Adrenal gland (tissue), 5 donors: Measurements from ENCODE around the gene WBP2NL.

Experiments used
- CTCF ChIP-seq, 6 experiments: fragments of 450-650 bp in 4 of 6; fragments of 200-600 bp in 2 of 6; sonication (generic) in 1 of 6; IDR thresholded peaks; 1 replicate in 5 of 6; 2 replicates in 1 of 6; pipeline versions ENCODE4 v1.5.1 to v1.8.0; 2016 to 2021; ENCODE audit warnings: antibody characterized with exemption in 6 of 6, mild to moderate bottlenecking in 2 of 6, moderate library complexity in 1 of 6
- POLR2A ChIP-seq, 2 donors: fragments of 450-650 bp; IDR thresholded peaks; one replicate each; pipeline ENCODE4 v1.6.1; 2017; ENCODE audit warnings: antibody characterized with exemption in 2 of 2, mild to moderate bottlenecking in 2 of 2, moderate library complexity in 1 of 2
- donor health status: DM: no; HTN: no; CAD: no.

GRCh38 chr22:41998361-41999261 is at the start of gene WBP2NL:
- TF ChIP-seq CTCF (IDR thresholded peaks at IDR 0.05) (no peak), POLR2A (IDR thresholded peaks at IDR 0.05) (peak; percentile 36 to 53)
